SK-N-MC (cell line): ENCODE results near the gene PRIM2.
"Not testable (repeated sequence)": the region's sequence is repeated elsewhere in the genome, so short reads cannot be mapped to it uniquely, and the experiment has no call there.

Experiments used
- EZH2 ChIP-seq: fragments of 200-600 bp; sonication (generic); IDR thresholded peaks from one replicate; pipeline ENCODE4 v1.6.1; 2017; ENCODE audit warnings: antibody characterized with exemption
- FOXP2 ChIP-seq: optimal IDR thresholded peaks from 2 replicates; pipeline ENCODE3; 2011; ENCODE audit warnings: mild to moderate bottlenecking, moderate library complexity; ENCODE audit not compliant: insufficient read depth; ENCODE audit errors: extremely low read length, control extremely low read depth
- POLR2AphosphoS5 ChIP-seq: IDR thresholded peaks from 2 replicates; pipeline ENCODE4 v1.6.1; 2012; ENCODE audit warnings: mild to moderate bottlenecking, low read depth, low read length, borderline replicate concordance

DNA sequence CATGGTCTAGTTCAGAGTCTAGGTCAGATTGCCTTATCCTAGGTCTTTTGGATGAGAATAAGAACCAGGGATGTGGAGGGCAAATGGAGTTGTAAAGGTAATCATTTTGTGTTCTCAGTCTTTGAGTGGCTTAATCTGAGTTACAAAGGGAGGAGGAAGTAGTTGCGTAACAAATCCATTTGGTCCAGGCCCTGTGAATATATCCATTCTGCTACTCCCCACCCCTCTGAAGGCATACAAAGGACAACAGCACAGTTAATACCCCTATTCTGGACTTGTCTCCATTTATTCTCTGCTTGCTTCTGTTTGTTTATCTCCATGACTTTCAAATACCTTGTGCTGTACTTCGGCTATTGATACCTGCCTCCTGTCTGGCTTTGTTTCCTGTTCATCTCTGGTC, 29.3 kb downstream of the PRIM2 start:
- not testable (repeated sequence) for TF ChIP-seq POLR2AphosphoS5, EZH2, FOXP2
